HG02763 (cell line): ENCODE results near the gene CUBN.

ENCODE experiments used
- ATAC-seq: cut with Tn5 transposase; IDR thresholded peaks from one replicate; pipeline ENCODE4 v1.9.1; 2021; ENCODE audit warnings: mild to moderate bottlenecking, moderate library complexity; ENCODE audit not compliant: unreplicated experiment

CUBN gene

DNA sequence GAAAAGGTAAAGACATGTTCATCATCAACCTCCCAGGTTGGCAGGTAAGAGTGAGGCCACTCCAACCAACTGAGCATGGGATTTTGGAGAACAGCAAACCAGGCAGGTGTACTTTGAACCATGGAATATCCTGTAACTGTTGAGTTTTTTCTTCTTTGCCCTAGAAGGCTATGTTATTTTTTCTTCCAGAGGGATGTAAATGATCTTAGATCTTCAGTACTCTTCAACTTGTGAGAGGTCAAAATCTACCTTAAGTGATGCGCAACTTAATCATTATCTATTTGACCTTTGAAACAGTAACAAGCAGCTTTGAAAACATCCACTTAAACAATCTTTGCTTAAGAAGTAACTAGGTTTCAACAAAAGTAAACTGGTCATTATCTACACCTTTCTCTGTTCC, at the start of gene CUBN:
Gene CUBN, minus strand, starts transcription at position 71 of the 400 bp plus-strand sequence. Its CDS starts 46 bp downstream, at position 25.
- ATAC-seq, result no peak

DNA sequence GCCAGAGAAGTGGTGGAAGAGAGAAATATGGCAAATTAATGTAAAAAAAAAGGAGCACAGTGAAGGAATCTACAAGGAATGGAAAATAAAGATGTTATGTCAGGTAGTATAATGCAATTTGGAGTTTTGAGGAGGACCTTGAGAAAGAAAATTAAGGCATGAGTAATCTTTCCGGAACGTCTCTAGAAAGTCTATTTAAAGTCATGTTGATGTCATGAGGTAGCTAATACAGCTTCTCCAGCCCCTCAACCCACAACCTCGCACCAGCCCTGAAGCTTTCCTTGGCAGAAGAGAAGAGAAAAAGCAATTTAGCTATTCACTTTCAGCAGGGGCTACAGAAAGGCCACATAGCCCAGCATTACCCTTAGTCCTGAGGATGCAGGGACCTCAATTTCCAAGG, 49.4 kb upstream of the CUBN start:
- no peak for ATAC-seq

GRCh38 chr10:17178006-17178405, 48.4 kb upstream of the CUBN start:
- no peak for ATAC-seq

DNA sequence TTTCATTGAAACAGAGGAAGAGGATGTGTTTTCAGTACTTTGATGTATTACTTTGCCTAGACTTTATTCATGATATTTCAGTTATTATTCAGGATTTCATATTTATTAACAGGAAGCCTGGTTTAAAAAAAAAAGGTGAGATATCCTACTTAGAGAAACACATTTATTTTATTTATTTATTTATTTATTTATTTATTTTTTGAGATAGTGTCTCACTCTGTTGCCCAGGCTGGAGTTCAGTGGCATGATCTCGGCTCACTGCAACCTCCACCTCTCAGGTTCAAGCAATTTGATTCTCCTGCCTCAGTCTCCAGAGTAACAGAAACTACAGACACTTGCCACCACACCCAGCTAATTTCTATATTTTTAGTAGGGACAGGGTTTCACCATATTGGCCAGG, 47.4 kb upstream of the CUBN start:
- no peak for ATAC-seq

DNA sequence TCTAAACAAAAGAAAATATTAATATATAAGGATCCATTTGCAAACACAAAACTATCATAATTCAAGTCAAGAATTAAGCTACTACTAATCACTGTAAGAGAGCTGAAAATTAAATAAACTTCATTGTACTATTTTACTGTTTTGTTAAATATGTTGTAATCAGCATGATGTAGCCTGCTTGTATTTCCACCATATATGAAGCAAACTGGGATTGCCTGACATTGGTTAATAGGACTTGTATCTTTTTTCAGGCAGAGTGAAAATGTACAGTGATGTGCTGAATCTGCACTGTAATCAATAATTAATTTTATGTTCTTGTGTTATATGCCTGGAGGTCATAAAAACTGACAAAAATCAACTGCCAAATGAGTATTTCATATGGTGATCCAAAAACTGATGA, 46.5 kb upstream of the CUBN start:
- no peak for ATAC-seq

DNA sequence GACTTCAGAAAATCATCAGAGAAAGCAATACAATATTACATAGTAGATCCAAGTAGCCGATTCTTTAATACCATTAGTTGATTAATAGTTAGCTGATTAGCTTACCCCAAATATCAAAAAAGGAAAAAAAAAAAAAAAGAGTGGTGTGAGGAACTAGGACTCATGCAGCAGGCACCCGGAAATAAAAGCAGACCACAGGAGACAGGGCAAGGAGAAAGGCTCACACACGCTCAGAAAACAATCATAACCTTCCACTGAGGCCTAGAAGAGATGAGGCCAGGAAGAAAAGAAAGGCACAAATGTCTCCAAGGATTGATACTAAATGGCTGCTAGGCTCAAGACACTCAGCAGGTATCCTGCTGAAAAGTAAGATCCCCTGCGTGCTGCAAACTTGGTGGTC, 45.9 kb upstream of the CUBN start:
- ATAC-seq, result no peak

- no peak for ATAC-seq
Measured at GRCh38 chr10:17174626-17175025, 45.0 kb upstream of the CUBN start.

DNA sequence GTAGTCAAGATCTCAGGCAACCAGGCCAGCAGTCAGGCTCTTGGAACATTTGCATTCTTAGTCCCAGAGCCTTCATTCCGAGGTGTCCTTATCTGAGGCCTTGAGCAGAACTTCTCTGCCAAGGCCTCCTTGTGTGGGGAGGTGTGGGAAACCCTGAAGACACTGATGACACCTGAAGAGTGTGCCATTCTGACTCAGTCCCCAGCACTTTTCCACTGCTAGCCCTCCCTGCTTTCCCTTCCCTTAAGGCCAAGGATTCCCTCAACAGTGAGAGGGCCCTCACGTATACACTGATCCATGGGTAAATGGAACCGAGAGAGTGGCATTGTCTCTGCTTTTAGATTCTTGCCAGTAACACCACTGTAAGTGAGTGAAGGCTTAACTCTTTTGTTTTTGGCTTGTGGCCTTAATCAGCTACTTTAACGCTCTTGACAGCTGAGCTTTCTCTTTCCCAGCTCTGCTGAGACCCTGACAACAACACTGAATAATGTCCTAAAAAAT, 41.6 kb upstream of the CUBN start:
- ATAC-seq, result no peak

- no peak for ATAC-seq
Measured at GRCh38 chr10:17169803-17170202, 40.2 kb upstream of the CUBN start.

DNA sequence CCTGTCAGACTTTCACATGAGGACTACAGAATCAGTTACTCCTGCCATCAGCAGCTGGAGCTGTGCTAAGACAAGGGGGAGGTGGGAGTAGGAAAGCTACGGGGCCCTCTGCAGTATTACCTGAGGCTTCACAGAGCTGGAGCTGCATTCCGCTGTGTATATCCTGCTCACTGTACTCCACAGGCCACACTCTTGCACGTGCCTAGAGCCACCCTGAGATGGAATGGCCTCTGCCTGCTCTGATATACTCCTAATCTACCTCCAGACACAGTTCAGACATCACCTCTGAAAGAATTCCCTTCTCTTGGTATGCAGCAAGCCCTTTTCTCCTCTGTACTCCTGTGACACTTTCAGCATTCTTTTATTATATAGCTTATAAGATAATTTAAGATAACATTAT, 37.1 kb upstream of the CUBN start:
- ATAC-seq, result no peak

GRCh38 chr10:17162828-17163227, 33.2 kb upstream of the CUBN start:
- no peak for ATAC-seq

DNA sequence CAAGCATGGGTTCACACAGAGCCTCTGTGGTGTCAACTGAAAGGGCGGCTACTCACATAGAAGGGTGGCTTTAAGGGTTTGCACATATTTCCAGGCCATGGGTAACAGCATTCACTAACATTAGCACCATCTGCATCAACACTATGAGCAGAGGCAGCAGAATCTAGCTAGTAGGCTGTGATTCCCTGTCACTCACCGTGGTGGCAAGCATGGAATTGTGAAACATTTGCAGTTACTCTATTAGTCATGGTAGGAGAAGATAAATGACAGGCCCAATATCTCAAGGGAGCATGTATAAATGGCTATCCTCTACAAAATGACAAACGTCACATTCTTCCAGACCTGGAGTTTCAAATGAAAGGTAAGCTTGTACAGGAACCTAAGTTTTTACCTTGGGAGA, 32.2 kb upstream of the CUBN start:
- ATAC-seq, result no peak

- no peak for ATAC-seq
Measured at GRCh38 chr10:17157024-17157423, 27.4 kb upstream of the CUBN start.

DNA sequence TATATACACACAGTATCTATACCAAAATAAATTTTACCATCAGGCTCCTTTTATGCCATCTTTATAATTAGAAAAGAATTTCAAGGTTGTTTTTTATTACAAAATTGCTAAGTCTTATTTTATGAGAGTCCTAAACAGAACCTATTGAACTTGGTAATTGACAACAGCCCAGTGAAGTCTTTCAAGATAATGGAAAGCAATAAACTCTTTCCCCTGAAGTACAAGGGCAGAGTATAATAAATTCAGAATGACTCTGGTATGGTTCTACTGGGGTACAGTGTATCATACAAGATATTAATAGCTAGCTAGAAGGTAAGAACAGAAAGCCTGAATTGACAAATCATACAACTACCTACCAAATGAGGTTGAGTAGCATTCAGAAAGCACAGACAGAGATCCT, 26.2 kb upstream of the CUBN start:
- no peak for ATAC-seq

- ATAC-seq, result no peak
Measured at GRCh38 chr10:17154116-17154515, 24.5 kb upstream of the CUBN start.

GRCh38 chr10:17153321-17153720, 23.7 kb upstream of the CUBN start:
- no peak for ATAC-seq

DNA sequence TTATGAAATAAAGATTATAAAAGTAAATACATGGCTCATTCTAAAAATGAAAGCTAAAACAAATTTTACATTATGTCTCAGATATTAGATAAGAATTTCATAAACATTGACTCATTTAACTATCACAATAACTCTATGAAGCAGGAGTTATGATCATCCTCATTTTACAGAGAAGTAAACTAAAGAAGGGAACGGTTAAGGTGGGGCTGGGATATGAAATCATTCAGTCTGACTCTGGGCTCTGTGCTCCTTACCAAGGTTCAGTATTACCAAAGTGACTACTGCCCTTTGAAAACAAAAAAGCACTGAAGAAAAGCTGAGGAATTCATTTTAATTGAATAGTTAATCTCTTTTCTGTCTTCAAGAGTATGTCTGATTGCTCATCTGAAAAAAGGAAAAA, 22.1 kb upstream of the CUBN start:
- no peak for ATAC-seq

GRCh38 chr10:17147884-17148489, 18.4 kb upstream of the CUBN start:
- no peak for ATAC-seq

GRCh38 chr10:17146892-17147291, 17.3 kb upstream of the CUBN start:
- no peak for ATAC-seq

GRCh38 chr10:17145239-17145638, 15.6 kb upstream of the CUBN start:
- no peak for ATAC-seq

- ATAC-seq, result no peak
Measured at GRCh38 chr10:17144757-17145156, 15.1 kb upstream of the CUBN start.

DNA sequence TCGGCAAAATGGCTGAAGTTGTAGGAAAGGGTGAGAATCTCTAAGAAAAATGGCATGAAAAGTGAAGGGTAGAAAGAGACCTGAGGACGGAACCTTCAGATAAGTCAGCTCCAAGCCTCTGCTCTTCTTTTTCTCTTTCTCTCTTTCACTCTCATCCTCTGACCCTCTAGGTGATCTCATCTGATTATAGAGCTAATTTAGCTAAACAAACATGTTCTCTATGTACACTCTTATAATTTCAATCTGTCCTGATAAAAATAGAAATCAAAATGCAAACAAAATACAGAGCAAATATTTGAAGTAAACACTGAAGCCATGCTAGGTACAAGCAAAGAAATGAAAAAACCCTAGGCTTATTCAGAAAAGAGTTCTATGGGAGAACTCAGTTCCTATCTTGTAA, 14.4 kb upstream of the CUBN start:
- no peak for ATAC-seq

DNA sequence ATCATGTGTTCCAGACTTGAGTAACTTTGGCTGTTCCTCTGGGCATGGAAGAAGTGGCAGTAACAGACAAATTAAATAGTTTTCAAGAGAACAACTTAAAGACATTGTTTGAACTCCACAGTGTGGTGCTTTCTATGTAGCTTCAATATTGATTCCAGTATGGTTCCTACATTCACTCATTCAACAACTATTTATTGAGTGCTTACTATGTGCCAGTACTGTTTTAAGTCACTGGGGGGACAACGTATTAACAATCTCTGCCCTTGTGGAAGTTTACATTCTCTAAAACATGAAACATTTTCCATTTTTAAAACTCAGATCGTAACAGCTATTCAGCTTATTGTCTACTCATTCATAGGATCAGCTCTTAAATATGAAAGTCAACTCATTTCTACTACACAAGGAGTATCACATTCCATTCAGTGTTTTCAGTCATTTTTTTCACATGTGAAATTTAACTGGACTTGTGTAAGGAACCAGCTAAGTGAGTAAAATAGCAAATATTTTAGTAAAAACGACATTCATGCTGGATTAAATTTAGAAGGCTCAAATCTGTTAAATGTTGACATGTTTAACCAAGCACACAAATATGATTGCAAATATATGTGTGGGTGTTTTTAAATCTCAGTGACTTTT, 13.6 kb upstream of the CUBN start:
- ATAC-seq, result no peak
